ENCODE results near the gene CREB3L2.
"Not testable (repeated sequence)": the region's sequence is repeated elsewhere in the genome, so short reads cannot be mapped to it uniquely, and the experiment has no call there.

CREB3L2 gene

DNA sequence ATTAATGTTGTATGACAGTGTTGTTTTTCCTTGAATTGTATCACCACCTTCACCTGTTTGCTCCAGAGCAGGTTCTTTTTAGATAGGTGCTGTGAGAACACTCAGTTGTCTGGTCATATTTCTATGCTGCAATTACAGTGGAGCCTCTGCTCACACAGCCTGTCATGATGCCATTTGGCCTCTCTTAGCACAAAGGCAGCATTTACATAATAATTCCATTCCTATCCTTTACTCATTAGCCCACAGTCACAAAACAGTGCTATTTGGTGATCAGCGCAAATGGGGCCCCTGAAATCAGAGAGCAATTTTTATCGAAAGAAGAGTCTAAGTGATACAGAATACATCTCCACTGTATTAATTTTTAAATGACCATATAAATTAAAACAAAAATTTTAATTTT lies 141.3 kb downstream of the CREB3L2 start:
- no peak for DNase-seq

DNA sequence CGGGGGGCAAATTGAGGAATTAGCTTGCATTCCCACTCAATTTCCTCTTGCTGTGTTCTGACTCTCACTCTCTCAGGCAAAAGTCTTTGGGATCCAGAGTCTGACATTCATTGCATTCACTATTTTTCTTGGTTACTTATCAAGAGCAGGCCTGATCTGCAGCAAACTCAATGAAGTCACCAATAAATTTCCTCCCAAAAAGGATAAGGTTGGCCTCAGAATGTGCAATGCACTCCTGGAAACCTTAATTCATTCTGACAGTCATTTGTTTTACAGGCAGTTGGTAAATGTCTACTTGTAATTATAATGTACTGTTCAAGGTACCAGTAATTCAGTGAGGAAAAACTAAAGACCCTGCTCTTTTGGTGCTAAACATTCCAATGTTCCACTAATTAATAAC lies 148.8 kb downstream of the CREB3L2 start:
- no peak for DNase-seq

DNA sequence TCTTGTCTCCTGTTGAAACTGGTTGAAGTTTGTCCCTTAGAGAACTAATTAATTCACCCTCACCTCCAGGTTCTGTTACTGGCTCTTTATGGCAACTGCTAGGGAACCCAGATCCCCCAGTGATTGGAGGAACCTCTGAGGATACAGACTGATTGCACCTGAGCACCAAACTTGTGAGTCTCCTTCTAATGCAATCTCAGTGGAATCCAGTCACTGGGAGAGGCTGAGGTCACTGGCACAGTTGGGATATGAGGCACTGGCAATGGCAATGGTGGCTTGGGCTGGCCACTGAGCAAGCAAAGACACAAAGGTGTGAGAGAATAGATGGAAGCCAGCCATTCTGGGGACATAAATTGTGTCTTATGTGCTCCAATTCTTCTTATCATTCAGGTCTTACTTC lies 149.8 kb downstream of the CREB3L2 start:
- no peak for DNase-seq

DNA sequence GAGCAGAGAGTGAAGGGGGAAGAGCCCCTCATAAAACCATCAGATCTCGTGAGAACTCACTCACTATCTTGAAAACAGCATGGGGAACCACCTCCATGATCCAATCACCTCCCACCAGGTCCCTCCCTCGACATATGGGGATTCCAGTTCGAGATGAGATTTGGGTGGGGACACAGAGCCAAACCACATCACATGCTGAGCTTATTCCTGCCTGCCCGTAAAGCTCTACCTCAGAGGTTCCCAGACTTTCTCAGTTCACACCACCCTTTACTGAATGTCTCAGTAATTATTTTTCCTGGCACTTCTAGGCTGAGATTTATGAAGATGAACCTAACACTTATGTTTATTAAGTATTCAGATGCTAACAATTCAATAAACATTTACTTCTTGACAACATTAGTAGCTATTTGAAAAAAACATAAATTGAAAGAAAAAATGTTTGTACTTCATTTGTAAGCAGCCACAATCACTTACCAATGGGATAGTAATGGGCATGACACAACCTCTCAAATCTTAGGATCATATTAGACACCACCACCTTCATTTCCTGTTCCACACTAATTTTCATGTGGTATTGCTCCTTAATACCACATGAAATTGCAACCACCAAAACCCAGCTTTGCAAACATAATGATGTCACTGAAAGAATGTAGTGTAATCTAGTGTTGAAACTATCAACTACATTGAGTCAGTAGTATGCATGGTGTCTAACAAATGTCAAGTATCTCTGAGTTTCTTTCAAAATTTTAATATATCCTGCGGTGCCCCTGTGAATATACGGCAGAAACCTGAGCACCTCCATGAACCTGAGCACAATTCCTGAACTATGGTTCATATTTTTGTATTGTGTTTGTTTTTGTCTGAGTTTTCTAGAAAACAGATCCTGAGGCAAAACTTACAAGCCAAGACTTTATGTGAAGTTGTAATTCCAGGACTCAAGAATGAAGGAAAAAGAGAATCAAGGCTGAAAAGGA lies 150.6 kb downstream of the CREB3L2 start:
- no peak for DNase-seq

DNA sequence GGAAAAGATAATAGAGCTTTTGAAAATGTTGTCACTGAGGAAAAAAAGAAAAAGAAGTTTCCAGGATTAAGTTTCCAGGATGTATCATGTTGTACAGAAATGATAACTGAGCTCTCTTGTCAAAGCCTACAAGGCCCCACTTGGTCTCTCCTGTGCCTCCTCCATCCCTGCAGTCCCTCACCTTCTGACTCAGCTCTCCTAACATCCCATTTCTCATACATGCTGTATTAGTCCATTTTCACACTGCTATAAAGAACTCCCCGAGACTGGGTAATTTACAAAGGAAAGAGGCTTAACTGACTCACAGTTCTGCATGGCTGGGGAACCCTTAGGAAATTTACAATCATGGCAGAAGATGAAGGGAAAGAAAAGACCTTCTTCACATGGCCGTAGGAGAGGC lies 151.3 kb downstream of the CREB3L2 start:
- DNase-seq = no peak

DNA sequence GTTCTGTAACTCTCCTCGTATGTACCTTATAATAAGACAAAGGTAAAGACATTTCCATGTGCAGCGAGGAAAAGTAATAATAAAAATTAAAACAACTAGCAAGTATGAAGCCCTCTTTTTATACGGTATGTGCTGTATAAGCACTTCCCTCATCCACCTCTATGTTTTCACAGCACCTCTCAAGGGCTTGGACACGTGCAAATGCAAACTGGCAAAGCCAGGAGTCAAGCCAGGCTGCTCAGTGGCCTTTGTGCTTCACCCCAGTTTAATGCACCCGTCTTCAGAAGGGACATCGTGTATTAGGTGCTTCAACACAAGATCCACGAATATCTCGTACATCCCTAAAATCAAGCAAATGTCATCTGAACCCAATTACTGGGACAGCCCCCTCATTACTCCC lies 153.8 kb downstream of the CREB3L2 start:
- DNase-seq = no peak

DNA sequence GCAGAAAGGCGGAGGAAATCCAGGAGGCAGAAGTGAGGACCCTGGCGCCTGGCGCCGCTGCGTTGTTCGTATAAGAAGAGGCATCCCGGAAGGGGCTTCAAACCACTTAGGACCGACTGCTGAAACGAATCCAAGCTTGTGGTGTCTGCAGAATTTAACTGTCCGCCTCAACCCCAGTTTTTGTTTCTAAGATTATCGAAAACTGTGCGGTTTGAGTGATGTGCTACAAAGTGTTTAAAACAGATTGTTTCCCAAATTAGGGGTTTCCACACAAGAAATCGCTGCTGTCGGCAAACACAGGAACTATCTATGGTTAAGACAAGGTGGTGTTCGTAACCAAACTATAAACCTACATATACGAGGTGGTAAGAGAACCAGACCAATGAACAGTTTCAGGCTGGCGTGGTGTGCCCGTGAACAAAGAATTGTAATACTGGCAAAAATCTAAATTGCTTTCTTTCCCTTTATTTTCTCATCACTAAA lies 154.3 kb downstream of the CREB3L2 start:
- no peak for DNase-seq

DNA sequence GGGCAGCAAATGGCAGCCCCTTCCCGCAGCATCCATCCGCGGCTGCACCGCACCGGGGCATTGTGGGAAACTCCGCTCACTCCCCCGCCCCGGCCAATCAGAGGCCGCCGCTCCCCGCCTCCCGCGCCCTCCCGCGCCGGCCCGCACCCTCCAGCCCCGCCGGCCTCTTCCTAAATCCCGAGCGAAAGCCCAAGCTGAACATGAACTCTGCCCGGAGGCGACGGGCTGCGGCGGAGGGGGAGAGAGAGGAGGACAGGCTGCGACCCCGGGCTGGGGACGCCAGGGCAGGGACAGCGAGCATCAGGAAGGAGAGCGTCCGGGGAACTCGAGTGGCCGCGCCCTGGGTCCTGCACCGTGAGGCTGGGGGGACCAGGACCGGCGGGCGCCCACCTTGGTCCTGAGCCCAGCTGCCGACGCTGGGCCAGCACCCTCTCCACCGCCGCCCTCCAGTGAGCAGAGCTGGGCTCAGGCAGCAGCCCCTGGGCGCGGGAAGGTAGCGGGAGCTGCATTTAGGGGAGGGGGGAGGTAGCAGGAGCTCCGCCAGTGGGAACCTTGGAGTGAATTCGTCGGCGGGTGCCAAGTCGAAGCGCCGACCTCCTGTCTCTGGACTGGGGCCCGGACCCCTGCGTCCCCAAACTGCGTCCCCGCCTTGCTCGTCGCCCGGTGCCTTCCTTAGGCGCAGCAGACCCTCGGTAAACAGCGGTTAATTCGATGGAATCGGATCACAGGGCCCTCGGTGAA lies 154.9 kb downstream of the CREB3L2 start, which contains the start of gene DGKI:
DGKI (minus strand) TSS at position 148 of the 741 bp plus-strand sequence.
- no peak for DNase-seq

DNA sequence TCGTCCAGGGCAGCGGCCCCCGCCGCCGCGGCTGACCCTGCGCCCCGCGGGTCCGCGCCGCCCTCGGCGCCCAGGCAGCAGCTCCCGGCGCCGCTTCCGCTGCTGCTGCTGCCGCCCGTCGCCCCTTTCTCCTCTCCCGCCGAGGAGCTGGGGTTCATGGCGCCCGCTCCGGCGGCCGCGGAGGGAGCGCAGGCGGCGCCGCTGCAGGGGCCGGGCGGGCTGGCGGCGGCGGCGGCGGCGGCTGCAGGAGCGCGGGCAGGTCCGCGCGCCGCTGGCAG lies 155.4 kb downstream of the CREB3L2 start:
- no peak for DNase-seq

DNA sequence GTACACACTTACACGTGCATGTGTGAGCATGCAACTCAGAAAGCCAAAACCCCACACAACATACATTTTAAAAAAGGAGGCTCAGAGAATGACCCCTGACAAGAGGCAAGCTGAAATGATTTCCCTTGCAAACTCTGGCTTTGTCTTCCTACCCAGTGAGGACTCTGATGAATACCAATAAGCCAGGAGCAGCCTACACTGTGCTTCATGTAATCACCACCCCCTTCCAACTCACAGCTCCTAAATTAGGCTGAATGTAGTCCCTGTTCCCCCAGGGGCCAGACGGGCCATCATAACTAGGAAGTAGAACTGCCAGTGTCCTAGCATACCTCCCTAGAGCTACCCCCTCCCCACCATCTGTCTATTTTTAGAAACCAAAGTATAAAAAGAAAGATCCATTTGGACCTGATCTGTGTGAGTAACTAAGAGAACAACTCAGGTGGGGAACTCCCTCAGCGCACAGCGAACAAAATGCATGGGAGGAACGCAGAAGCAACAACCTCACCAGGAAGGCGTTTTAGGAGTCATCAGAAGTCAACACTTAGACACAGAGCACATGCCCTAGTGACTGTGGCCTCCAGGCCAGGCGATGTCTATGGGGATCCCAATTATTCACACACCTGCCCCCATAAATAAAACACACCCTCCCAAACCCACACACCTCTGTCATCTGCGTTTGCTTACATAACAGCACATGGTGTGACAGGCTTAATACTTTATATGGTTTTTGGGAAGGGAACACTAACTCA lies 157.0 kb downstream of the CREB3L2 start:
- no peak for DNase-seq

DNA sequence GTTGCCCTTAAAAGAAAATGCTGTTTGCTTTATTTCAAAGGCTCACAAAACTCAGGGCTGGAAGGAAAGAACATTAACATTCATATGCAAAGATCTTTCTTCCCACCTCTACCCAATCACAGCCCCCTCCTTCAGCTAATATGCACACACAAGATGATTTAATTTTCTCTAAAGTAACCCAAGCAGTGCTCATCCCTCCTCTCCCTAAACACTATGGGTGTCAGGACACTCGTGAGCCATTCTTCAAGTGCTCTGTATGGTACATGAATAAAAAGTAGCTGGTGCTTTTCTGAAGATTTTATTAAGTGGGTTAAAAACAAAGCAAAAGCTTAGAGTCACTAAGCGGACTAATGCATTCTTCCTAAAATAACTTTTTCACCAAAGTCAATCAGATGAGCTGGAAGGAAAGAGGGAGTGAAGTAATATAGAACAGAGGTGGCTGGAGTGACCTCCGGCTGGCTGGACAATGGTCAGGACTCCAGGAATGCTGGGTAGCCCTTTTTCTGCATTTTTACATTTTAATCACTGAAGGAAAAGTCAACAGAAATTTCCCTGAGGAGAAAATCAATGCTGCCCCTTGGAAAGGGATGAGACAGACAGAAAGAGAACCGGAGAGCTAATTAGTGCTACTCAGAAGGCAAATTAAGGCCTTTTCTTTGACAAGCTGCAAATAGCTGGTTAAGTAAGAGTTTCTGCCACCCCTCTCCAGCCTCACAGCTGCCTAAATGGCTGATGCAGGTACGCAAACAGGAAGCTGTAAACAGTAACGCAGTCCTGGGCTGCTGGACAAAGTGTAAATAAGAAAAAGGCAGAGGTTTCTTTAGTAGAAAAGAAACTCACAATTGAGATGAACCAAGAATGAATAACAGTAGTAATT lies 161.7 kb downstream of the CREB3L2 start:
- no peak for DNase-seq

DNA sequence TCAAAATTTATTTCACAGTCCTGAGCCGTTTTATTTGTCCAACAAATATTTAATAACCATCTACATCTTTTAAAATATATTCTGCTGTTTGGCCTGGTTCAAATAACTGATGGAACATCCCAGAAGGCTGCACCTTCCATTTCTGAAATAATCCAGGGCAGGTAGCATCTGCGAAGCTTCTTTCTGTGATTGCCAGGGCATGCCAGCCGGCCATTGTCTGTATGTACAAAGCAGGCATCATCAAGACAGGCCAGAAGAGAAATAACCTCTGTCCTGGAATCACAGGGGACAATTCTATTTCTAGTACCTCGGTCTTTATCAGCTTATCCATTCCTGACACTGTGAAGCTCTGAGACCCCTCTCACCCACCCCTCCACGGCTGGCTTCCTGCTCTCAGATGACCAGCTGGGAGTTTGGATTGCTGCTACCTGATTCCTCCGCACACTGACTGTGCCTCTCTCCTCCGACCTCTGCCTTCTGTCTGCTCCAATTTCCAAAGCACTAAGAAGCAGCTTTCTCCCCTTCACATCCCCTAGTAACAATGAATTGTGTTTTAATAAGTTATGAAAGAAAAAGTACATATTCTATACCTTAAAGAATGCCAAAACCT lies 163.1 kb downstream of the CREB3L2 start:
- DNase-seq = no peak

DNA sequence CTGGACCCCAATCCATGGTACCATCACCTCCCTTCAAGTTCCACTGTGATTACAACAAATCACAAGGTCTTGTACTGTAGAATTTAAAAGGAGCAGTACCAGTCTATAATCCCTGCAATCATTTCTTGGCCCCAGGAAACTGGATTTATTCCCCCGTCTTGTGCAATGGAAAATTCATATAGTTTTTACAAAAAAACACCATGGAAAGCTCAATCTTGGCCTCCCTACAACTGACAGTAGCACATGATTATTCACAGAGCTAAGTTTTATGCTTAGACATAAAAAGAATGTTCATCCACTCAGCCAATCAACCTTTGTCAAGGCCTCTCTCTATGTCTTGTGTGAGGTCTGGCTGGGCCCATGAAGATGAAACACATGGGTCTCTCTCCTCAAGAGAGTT lies 165.3 kb downstream of the CREB3L2 start:
- DNase-seq = no peak

DNA sequence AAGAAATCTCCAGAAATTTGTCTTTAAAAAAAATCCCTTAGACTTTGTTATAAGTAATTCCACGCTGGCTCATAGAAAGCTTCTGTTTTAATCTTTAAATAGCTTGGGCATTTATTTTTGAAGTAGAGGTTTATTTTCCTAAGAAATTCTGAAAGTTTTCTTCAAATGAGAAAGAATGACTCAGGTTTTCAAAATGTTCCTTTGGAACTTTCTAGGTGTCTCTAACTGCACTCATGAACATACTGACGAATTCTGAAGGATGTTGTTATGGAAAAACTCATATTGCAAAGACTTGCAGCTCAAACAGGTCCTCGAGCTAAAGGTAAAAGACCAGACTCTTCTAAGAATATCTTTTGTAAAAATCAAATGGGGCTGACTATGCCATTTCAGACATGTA lies 165.8 kb downstream of the CREB3L2 start:
- no peak for DNase-seq

DNA sequence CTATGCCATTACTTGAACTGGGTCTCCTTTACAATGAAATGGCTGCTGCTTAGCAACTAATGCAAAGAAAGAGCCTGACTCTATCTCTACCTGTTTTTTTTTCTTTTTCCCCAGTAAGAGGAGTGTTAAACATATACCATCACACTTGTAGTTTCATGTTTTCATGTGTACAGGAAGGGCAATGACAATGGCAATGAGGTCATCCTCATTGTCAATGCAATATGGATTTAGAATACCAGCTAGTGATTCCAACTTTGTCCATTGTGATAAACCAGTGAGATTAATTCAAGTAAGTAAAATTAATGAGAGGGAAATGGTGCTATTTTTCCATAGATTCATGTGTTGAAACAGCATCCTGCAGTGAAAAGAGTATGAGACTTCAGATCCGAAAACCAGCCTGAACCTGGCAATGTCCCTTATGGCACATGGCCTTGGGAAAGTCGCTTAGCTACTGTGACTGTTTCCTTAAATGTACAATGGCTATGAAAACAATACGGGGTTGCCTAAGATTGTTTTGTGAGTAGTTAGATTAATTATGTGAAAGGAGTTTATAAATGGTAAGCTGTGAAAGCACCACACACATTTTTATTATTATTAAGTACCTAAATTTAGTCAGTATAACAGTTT lies 166.3 kb downstream of the CREB3L2 start:
- no peak for DNase-seq

DNA sequence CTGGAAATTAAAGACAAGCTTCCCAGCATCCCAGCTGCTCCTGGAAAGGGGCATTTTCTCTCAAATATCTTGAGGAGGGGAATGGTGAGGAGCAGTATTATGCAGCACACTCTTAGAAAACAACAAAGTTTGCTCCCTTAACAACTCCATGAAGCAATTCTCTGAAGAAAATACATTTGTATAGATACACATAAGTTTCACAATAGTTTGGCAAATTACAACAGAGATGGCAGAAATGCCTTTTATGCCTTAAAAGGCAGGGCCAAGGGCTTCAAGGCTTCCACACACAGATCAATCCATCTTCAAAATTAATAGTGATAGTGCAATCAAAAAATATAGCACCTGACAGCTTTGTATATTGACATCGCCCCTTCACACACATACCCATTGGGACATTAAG lies 167.3 kb downstream of the CREB3L2 start:
- no peak for DNase-seq

DNA sequence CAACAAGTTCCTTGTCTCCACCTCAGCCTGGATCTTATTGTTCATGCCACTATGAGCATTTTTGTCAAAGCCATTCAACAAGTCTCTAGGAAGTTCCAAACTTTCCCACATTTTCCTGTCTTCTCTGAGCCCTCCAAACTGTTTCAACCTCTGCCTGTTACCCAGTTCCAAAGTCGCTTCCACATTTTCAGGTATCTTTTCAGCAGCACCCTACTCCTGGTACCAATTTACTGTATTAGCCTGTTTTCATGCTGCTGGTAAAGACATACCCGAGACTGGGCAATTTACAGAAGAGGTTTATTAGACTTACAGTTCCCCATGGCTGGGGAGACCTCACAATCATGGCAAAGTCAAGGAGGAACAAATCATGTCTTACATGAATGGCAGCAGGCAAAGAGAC lies 168.9 kb downstream of the CREB3L2 start:
- not testable (repeated sequence) for DNase-seq

DNA sequence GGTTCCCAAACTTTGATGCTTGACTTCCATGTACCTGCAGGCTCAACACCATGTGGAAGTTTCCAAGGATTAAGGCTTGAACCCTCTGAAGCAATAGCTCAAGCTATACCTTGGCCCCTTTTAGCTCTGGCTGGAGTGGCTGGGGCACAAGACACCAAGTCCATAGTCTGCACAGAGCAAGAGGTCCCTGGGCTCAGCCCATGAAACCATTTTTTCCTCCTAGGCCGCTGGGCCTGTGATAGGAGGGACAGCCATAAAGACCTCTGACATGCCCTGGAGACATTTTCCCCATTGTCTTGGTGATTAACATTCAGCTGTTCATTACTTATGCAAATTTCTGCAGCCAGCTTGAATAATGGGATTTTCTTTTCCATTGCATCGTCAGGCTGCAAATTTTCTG lies 169.5 kb downstream of the CREB3L2 start:
- DNase-seq = no peak

DNA sequence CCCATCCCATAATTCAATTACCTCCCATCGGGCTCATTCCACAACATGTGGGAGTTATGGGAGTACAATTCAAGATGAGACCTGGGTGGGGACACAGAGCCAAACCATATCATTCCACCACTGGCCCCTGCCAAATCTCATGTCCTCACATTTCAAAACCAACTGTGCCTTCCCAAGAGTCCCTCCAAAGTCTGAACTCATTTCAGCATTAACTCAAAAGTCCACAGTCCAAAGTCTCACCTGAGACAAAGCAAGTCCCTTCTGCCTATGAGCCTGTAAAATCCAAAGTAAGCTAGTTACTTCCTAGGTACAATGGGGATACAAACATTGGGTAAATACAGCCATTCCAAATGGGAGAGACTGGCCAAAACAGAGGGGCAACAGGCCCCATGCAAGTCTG lies 170.3 kb downstream of the CREB3L2 start:
- not testable (repeated sequence) for DNase-seq

DNA sequence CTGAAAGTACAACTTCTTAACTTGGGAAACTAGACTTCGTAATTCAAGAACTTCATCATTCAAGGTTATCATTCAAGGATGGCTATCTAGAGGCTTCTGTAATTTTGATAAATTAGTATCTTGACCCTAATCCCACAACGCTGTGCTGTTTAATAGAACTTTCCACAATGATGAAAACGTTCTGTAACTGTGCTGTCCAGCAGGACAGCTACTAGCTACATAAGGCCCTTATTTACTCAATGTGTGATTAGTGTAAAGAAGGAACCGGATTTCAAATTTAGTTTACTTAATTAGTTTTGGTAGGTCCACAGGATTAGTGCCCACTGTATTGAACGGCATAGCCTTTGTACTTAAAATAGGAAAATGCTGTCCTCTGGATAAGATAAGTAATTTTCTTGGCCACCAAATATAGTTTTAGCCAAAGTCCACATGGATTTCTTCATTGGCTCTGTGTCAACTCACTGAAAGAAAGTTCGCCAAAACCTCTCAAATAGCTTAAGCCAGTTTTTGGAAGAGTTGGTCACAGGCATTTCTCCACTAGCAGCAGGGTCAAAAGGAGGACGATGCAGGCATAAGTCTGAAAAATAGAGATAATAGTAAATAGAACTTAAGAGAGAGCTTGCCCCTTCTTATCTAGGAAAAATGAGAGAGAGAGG lies 172.4 kb downstream of the CREB3L2 start:
- DNase-seq = no peak

DNA sequence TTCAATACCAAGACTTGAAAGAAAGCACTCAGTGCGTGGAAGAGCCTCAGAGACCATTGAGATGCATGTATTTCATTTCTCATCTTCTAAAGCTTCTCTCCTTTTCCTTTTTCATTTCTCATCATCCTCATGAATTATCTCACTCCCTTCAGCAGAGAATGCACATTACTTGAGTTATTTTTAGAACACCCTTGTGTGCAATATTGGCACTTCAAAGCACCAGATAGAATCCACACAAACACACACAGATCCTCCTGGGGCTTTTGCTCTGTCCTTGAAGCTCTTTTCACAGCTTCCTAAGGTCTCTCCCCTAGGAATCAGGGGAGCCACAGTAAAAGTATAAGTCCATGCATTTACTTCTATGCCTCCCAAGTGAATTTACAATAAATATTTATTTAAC lies 173.4 kb downstream of the CREB3L2 start:
- no peak for DNase-seq
